ENCODE measurements around the gene RNF11.
"Not testable (repeated sequence)": the region's sequence is repeated elsewhere in the genome, so short reads cannot be mapped to it uniquely, and the experiment has no call there.

GRCh38 chr1:51251165-51251564 is 15.1 kb downstream of the RNF11 start:
- TF ChIP-seq CTCF (IDR thresholded peaks at IDR 0.05; ENCODE audit: insufficient read depth, low read depth, low read length); EZH2 (IDR thresholded peaks at IDR 0.05; ENCODE audit: insufficient read depth, low read length): not testable (repeated sequence)
